ENCODE measurements around the gene ANXA11.
A peak's percentile ranks its signal among the peaks of the same experiment; 100 is the strongest.

The ANXA11 gene

GRCh38 chr10:80133206-80133605 is 72.1 kb downstream of the ANXA11 start:
- H3K4me3 ChIP-seq (ENCODE audit: low read length), result peak overlapping the region; percentile 62
- no peak for DNase-seq (ENCODE audit: low read depth)
- no peak for TF ChIP-seq CTCF (conservative IDR thresholded peaks at IDR 0.05; ENCODE audit: low read depth, low read length)

DNA sequence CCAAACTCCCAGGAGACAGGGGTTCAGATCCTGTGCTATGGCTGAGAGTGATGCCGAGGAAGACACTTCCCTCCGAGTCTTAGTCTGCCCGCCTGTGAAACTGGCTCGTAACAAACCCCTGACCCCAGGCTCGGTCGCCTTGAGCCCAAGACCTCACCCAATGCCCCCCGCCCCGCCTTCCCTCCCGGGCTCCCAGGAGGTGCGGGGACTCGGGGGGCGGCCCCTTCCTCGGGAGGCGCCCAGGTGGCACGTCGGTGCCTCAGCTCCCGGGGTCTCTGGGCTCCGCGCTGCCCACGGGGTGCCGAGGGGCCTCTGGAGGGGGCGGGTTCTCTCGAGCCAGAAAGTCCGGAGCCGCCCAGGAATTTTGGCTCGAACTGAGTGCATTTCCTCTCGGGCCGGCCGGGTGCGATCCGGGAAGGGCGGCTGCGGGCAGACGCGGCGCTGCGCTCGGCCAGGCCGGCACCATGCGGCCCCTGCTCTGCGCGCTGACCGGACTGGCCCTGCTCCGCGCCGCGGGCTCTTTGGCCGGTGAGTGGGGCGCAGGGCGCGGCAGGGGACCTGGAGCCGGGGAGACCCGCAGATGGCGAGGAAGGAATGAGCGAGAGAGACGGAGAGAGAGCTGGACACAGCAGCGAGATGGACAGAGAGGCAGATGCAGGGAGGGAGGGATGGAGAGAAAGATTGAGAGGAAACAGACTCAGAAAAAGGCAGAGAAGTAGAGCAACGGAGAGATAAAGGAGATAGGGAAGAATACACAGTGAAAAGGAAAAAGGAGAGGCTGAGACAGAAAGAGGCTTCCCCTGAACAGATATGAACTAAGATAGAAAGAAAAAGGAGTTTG is 72.8 kb downstream of the ANXA11 start, which contains the start of gene PLAC9:
PLAC9 (plus strand) TSS at position 432 of the 841 bp plus-strand sequence; CDS start at position 465, 33 bp downstream.
- H3K4me3 ChIP-seq (ENCODE audit: low read length), result peak within 1 kb of the TSS; percentile 62
- no peak for DNase-seq (ENCODE audit: low read depth)
- TF ChIP-seq CTCF (conservative IDR thresholded peaks at IDR 0.05; ENCODE audit: low read depth, low read length), result no peak

DNA sequence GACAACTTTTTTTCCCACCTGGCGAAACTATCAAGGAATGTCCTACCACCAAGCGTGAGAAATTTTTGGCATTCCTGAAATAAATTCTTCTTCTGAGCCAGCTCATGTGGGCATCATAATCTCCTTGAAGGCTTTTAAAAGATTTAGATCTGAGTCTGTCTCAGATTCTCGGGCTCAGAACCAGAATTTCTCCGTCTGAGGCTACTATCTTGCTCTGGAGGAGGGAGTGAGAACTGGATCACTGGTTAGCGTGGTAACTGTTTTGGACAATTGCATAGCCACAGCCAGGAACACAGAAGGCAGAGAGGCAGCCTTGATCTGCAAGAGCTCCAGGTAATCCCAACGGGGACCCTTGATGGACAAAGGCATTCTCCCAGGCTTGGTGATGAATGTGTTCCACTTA is 73.8 kb downstream of the ANXA11 start:
- DNase-seq (ENCODE audit: low read depth), result peak; percentile 68
- no peak for TF ChIP-seq CTCF (conservative IDR thresholded peaks at IDR 0.05; ENCODE audit: low read depth, low read length)
- peak overlapping the region; percentile 62 for H3K4me3 ChIP-seq (ENCODE audit: low read length)

- H3K4me3 ChIP-seq (ENCODE audit: low read length), result no peak overlapping the region
- no peak for DNase-seq (ENCODE audit: low read depth)
- no peak for TF ChIP-seq CTCF (conservative IDR thresholded peaks at IDR 0.05; ENCODE audit: low read depth, low read length)
Observed at GRCh38 chr10:80126876-80127275, 78.5 kb downstream of the ANXA11 start.

DNA sequence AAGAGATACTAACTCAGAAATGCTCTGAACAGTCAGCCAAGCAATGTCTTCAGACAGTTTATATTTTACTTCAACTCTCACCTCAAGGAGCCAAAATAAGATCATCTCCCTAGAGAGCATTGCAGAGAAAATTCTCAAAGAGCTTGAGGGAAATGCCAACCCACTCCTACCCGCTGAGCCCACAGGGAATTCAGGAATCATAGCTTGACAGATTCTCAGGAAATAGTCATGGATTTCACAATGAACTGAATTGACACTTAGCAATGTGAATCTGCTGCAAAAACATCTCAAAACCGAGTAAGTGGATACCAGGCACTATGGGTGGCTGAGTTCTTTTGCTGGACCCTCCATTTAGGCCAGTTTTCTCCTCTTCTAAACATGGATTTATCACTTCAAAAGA is 82.6 kb downstream of the ANXA11 start:
- no peak for TF ChIP-seq CTCF (conservative IDR thresholded peaks at IDR 0.05; ENCODE audit: low read depth, low read length)
- no peak for DNase-seq (ENCODE audit: low read depth)
- no peak overlapping the region for H3K4me3 ChIP-seq (ENCODE audit: low read length)

GRCh38 chr10:80122110-80122710 is 83.1 kb downstream of the ANXA11 start:
- H3K4me3 ChIP-seq (ENCODE audit: low read length), result no peak overlapping the region
- no peak for TF ChIP-seq CTCF (conservative IDR thresholded peaks at IDR 0.05; ENCODE audit: low read depth, low read length)
- no peak for DNase-seq (ENCODE audit: low read depth)

DNA sequence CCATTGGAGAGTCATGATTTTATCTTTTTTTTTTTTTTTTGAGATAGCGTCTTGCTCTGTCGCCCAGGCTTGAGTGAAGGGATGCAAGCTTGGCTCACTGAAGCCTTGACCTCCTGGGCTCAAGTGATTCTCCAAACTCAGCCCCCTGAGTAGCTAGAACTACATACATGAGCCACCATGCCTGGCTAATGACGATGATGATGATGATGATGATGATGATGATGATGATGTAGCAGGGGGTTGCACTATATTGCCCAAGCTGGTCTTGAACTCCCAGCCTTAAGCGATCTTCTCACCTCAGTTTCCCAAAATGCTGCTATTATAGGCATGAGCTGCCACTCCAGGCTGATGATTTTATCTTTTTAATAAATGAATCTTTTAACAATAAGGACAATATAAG is 86.7 kb downstream of the ANXA11 start:
- no peak for DNase-seq (ENCODE audit: low read depth)
- TF ChIP-seq CTCF (conservative IDR thresholded peaks at IDR 0.05; ENCODE audit: low read depth, low read length), result no peak
- no peak overlapping the region for H3K4me3 ChIP-seq (ENCODE audit: low read length)
